22Rv1 (cell line): ENCODE data around the gene UCN.

Source experiments
- CTCF ChIP-seq: fragments of 450-650 bp; IDR thresholded peaks from 2 replicates; pipeline ENCODE4 v1.5.1; 2017; ENCODE audit warnings: mild to moderate bottlenecking
- ZFX ChIP-seq: fragments of 450-650 bp; IDR thresholded peaks from 2 replicates; pipeline ENCODE4 v1.6.1; 2017; ENCODE audit warnings: antibody characterized with exemption, borderline replicate concordance

GRCh38 chr2:27271631-27272340 is 36.5 kb downstream of the UCN start:
- TF ChIP-seq CTCF (no peak), ZFX (no peak)
